ENCODE measurements around the gene C13orf46.

C13orf46 gene

DNA sequence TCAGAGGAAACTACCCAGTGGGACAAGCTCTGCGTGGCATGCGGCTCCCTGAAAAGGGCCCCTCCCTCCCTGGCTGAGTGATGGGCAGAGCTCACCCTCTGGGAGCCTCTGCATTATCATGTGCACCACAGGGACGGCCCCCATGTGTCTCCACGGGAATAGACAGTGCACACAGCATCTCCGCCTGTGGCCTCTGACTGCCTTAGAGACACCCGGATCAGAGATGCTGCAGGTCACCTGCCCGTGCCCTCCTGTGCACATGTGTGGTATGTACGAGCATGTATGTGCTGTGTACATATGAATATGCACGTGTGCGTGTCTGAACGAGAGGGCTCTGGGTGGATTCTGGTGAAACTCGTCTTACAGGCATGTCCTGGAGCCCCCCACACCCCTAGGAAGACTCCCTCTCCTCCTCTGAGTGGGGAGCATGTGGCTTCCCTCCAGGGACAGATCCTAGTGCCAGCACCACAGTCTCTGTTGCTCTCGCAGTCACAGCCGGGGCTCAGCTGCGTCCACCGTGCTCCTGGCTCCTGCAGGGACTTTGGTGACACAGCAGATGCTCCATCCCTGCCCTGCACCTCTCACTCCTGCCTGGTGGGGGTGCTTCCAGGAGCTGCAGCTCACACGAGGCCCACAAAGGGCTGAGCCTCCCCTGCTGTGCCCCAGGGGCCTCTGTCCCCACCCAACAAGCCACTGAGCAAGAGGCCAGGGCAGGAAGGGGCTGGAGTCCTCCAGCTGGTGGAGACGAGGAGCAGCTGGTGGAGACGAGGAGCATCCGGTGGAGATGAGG lies 19.6 kb downstream of the C13orf46 start:
- DNase-seq (ENCODE audit: low read depth) = no peak
- TF ChIP-seq, protein P1, sequence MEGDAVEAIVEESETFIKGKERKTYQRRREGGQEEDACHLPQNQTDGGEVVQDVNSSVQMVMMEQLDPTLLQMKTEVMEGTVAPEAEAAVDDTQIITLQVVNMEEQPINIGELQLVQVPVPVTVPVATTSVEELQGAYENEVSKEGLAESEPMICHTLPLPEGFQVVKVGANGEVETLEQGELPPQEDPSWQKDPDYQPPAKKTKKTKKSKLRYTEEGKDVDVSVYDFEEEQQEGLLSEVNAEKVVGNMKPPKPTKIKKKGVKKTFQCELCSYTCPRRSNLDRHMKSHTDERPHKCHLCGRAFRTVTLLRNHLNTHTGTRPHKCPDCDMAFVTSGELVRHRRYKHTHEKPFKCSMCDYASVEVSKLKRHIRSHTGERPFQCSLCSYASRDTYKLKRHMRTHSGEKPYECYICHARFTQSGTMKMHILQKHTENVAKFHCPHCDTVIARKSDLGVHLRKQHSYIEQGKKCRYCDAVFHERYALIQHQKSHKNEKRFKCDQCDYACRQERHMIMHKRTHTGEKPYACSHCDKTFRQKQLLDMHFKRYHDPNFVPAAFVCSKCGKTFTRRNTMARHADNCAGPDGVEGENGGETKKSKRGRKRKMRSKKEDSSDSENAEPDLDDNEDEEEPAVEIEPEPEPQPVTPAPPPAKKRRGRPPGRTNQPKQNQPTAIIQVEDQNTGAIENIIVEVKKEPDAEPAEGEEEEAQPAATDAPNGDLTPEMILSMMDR (IDR thresholded peaks at IDR 0.05; ENCODE audit: low read depth, low read length, missing control alignments) = peak; percentile 3
- in situ Hi-C loops (cut with HindIII; ENCODE audit: low sequenced_read_pairs) = no loop called here
- no peak overlapping the region for H3K4me3 ChIP-seq (ENCODE audit: low read depth, low read length)

DNA sequence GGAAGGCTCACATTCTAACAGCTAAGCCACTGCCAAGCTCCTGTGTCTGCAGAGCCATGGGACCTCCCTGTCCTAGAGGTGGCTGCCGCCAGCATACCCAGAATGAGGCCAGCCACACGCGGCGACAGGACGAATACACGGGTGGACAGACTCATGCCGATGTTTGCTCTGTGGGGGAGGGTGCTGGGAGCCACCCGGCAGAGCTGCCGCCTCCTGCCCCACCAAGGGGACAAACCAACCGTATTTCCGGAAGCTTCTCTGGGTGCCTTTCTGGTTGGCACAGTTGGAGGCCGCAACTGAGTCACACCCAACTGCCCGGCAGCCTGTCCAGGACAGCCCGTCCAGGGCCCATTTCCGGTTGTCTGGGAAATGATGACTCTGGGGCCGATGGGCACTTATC lies 20.3 kb downstream of the C13orf46 start:
- H3K4me3 ChIP-seq (ENCODE audit: low read depth, low read length) = no peak overlapping the region
- in situ Hi-C loops (cut with HindIII; ENCODE audit: low sequenced_read_pairs) = no loop called here
- TF ChIP-seq, protein P1 (IDR thresholded peaks at IDR 0.05; ENCODE audit: low read depth, low read length, missing control alignments) = no peak
- no peak for DNase-seq (ENCODE audit: low read depth)

DNA sequence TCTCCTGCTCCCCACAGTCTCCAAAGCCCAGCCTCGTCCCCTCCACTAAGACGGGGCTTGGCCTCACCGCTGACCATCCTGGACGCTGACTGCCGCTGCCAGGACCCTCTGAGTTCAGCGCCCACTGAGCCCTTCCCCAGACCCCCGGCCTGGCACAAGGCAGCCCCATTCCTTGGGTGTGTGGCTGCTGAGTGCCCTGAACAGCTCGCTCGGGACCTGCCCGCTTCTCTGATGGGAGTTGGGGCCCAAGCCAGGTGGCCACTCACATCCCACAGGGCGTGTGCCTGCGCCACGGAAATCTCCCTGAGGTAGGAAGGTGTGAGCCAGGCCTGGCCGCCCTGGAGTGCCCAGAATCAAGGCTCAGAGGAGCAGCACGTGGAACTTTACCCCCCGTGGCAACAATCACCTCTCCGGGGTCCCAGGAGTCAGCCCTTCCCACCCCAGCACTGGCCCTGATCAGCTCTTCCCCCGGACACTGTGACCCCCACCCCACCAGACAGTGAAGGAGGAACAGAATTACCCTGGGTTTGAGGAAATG lies 20.8 kb downstream of the C13orf46 start:
- no peak for DNase-seq (ENCODE audit: low read depth)
- TF ChIP-seq, protein P1 (IDR thresholded peaks at IDR 0.05; ENCODE audit: low read depth, low read length, missing control alignments) = no peak
- no peak overlapping the region for H3K4me3 ChIP-seq (ENCODE audit: low read depth, low read length)
- in situ Hi-C loops (cut with HindIII; ENCODE audit: low sequenced_read_pairs) = no loop called here

DNA sequence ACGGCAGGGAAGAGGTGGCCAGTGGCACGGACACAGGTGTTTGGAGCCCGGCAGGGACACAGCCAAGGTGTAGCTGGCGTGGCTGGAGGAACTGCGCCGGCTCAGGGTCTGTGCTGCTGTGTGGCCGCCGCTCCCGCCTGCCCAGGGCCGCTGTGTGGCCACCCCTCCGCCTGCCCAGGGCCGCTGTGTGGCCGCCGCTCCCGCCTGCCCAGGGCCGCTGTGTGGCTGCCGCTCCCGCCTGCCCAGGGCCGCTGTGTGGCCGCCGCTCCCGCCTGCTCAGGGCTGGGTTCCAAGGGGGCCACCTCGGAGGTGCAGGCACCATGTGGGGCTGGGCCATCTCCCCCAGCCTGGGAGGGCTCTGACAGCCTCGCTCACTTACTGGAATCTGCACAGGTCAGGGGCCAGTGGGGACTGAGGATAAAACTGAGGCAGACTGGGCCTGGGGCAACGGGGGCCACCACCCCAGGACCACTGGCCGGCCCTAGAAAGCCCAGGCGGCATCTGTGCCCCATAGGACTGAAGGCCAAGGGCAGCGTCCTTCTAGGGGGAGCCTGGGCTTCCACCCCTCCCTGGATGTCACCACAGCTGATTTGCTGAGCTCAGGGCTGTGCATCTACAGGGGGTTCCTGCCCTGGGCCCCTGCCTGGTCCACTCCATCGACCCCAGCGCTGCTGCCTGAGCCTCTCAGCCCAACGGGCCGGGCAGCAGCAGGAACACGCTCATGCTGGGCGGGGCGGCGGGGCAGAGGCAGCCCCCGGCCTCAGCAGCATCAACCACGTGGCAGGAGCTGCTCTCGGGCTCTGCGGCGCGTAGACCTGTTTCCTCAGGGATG lies 21.5 kb downstream of the C13orf46 start:
- TF ChIP-seq, protein P1 (IDR thresholded peaks at IDR 0.05; ENCODE audit: low read depth, low read length, missing control alignments) = no peak
- in situ Hi-C loops (cut with HindIII; ENCODE audit: low sequenced_read_pairs) = no loop called here
- no peak for DNase-seq (ENCODE audit: low read depth)
- no peak overlapping the region for H3K4me3 ChIP-seq (ENCODE audit: low read depth, low read length)

DNA sequence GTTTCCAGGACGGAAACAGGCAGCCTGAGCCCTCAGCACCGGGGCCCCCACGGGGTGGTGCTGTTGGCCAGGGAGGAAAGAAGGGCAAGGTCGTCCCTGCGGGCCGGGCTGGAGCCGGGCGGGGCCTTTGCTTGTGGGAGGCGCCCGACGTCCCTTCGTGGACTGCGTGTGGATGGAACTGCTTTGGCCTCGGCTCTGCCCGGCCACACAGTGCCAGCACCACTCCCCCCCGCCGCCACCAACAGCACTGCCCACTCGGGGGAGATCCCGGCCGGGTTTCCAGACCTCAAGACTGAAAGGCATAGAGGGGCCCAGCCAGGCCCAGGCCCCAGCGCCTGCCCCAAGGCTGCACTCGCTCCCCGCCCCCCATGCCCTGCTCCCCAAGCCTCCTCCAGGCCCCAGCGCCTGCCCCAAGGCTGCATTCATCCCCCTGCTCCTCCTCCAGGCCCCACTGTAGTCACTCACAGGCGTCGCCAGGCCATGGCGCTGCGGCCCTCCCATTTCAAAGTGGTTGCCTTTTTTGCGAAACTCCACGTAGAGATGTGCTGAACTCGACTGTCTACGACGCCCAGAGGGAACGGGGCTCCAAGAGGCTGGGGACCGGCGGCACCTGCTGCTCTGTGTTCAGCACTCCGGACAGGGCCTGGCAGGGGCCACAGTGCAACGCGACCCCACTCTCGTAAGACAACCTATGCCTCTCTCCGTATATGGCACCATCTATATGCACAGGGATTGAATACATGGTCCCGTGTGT lies 22.5 kb downstream of the C13orf46 start:
- TF ChIP-seq, protein P1 (IDR thresholded peaks at IDR 0.05; ENCODE audit: low read depth, low read length, missing control alignments) = peak; percentile 68
- in situ Hi-C loops (cut with HindIII; ENCODE audit: low sequenced_read_pairs) = no loop called here
- DNase-seq (ENCODE audit: low read depth) = no peak
- no peak overlapping the region for H3K4me3 ChIP-seq (ENCODE audit: low read depth, low read length)
